GM12872 (cell line): ENCODE measurements around the gene SLC9A3.

Experiments
- CTCF ChIP-seq: IDR thresholded peaks from 3 replicates; pipeline ENCODE4 v1.5.1; 2011; ENCODE audit warnings: low read depth, mild to moderate bottlenecking, low read length, moderate library complexity; ENCODE audit not compliant: insufficient read depth

Gene SLC9A3

GRCh38 chr5:518721-519120 lies 5.5 kb downstream of the SLC9A3 start:
- TF ChIP-seq CTCF, result no peak

GRCh38 chr5:517535-518100 lies 6.6 kb downstream of the SLC9A3 start:
- TF ChIP-seq CTCF, result no peak

GRCh38 chr5:516980-517379 lies 7.3 kb downstream of the SLC9A3 start:
- TF ChIP-seq CTCF, result no peak

GRCh38 chr5:516338-516925 lies 7.8 kb downstream of the SLC9A3 start:
- no peak for TF ChIP-seq CTCF

GRCh38 chr5:515273-515836 lies 8.9 kb downstream of the SLC9A3 start:
- TF ChIP-seq CTCF, result no peak

- TF ChIP-seq CTCF, result no peak
Measured at GRCh38 chr5:514673-515072, 9.6 kb downstream of the SLC9A3 start.

- TF ChIP-seq CTCF, result no peak
Measured at GRCh38 chr5:514101-514485, 10.2 kb downstream of the SLC9A3 start.
